GM23338 (cell line): Measurements from ENCODE around the gene ERICH3. TPM values are rescaled to one million over a fixed set of nuclear protein-coding genes. Genes with fewer than 3 reads are reported as not detected.

Experiments used
- ATAC-seq: fragments of 200-7000 bp; cut with Tn5 transposase; 3 replicates; pipeline ENCODE4 v1.9.1; 2020
- DNase-seq: peaks from one replicate; pipeline ENCODE4 v3.0.0-alpha.2; 2015; ENCODE audit warnings: low spot score
- H2AFZ ChIP-seq: fragments of 200-600 bp; sonication (generic); 2 replicates; pipeline ENCODE4 v1.8.0; 2016; ENCODE audit warnings: antibody characterized with exemption, mild to moderate bottlenecking, moderate library complexity
- H3F3A ChIP-seq: fragments of 200-600 bp; sonication (generic); replicated peaks from 2 replicates; pipeline ENCODE4 v1.8.0; 2017; ENCODE audit warnings: antibody characterized with exemption, mixed run types, low read depth
- H3K27ac ChIP-seq: fragments of 200-600 bp; sonication (generic); 2 replicates; pipeline ENCODE4 v1.6.1; 2016; ENCODE audit warnings: low read depth
- H3K27me3 ChIP-seq: fragments of 200-600 bp; sonication (generic); 2 replicates; pipeline ENCODE4 v1.8.0; 2016; ENCODE audit warnings: mild to moderate bottlenecking, mixed run types, moderate library complexity; ENCODE audit not compliant: insufficient read depth
- H3K36me3 ChIP-seq: fragments of 200-600 bp; sonication (generic); 2 replicates; pipeline ENCODE4 v1.8.0; 2016; ENCODE audit warnings: mild to moderate bottlenecking; ENCODE audit not compliant: insufficient read depth
- H3K4me1 ChIP-seq: fragments of 200-600 bp; sonication (generic); 2 replicates; pipeline ENCODE4 v1.8.0; 2016; ENCODE audit warnings: mild to moderate bottlenecking, moderate library complexity; ENCODE audit not compliant: insufficient read depth
- H3K4me2 ChIP-seq: fragments of 200-600 bp; sonication (generic); 2 replicates; pipeline ENCODE4 v1.7.1; 2017; ENCODE audit warnings: mixed run types
- H3K4me3 ChIP-seq: fragments of 200-600 bp; sonication (generic); 2 replicates; pipeline ENCODE4 v1.6.1; 2016; ENCODE audit warnings: mixed run types
- H3K79me2 ChIP-seq: fragments of 200-600 bp; sonication (generic); replicated peaks from 2 replicates; pipeline ENCODE4 v1.8.0; 2017; ENCODE audit warnings: mild to moderate bottlenecking; ENCODE audit not compliant: insufficient read depth
- H3K9me2 ChIP-seq: fragments of 200-600 bp; sonication (generic); 2 replicates; pipeline ENCODE4 v1.8.0; 2017; ENCODE audit not compliant: insufficient read depth
- H4K20me1 ChIP-seq: fragments of 200-600 bp; sonication (generic); replicated peaks from 2 replicates; pipeline ENCODE4 v1.8.0; 2017; ENCODE audit warnings: mild to moderate bottlenecking; ENCODE audit not compliant: insufficient read depth
- H3K27ac Mint-ChIP-seq: 2 replicates; pipeline ENCODE4 v1.8.0; 2020; ENCODE audit warnings: inconsistent platforms, mild to moderate bottlenecking, moderate library complexity, mixed read lengths
- H3K27me3 Mint-ChIP-seq: 3 replicates; pipeline ENCODE4 v1.8.0; 2022; ENCODE audit warnings: low read depth, mild to moderate bottlenecking, moderate library complexity, mixed read lengths, inconsistent platforms; ENCODE audit not compliant: insufficient read depth, poor library complexity
- H3K36me3 Mint-ChIP-seq: 3 replicates; pipeline ENCODE4 v1.8.0; 2021; ENCODE audit warnings: low read depth, mild to moderate bottlenecking, inconsistent platforms, moderate library complexity, mixed read lengths
- H3K4me1 Mint-ChIP-seq: 3 replicates; pipeline ENCODE4 v1.8.0; 2020; ENCODE audit warnings: mild to moderate bottlenecking, inconsistent platforms, mixed read lengths
- H3K4me3 Mint-ChIP-seq: 3 replicates; pipeline ENCODE4 v1.8.0; 2021; ENCODE audit warnings: moderate library complexity, mild to moderate bottlenecking, inconsistent platforms, mixed read lengths
- H3K9me3 Mint-ChIP-seq: 3 replicates; pipeline ENCODE4 v1.8.0; 2020; ENCODE audit warnings: moderate library complexity, mild to moderate bottlenecking, inconsistent platforms, mixed read lengths
- CREB1 ChIP-seq: fragments of 250-450 bp; sonication (Bioruptor Pico); IDR thresholded peaks from 2 replicates; pipeline ENCODE4 v1.5.0; 2020; ENCODE audit warnings: low read depth, mild to moderate bottlenecking, moderate library complexity
- CTCF ChIP-seq, 2 experiments: fragments of 200-600 bp in 1 of 2; sonication (generic) in 1 of 2; conservative IDR thresholded peaks; 2 replicates each; pipeline versions ENCODE4 v1.5.1 to v1.6.1; 2016 to 2017; ENCODE audit warnings: antibody characterized with exemption in 2 of 2, low read depth in 2 of 2, mild to moderate bottlenecking in 2 of 2, moderate library complexity in 1 of 2
- EZH2 ChIP-seq: fragments of 200-600 bp; sonication (generic); IDR thresholded peaks from one replicate; pipeline ENCODE4 v1.8.0; 2017; ENCODE audit warnings: antibody characterized with exemption, mild to moderate bottlenecking, low read depth; ENCODE audit not compliant: unreplicated experiment
- EZH2phosphoT487 ChIP-seq: fragments of 200-600 bp; sonication (generic); IDR thresholded peaks from one replicate; pipeline ENCODE4 v1.8.1; 2018; ENCODE audit warnings: antibody characterized with exemption; ENCODE audit not compliant: unreplicated experiment
- JUNB ChIP-seq: IDR thresholded peaks from one replicate; pipeline ENCODE4 v1.6.1; 2016; ENCODE audit warnings: antibody characterized with exemption; ENCODE audit not compliant: unreplicated experiment
- NANOG ChIP-seq: IDR thresholded peaks from 2 replicates; pipeline ENCODE4 v1.6.1; 2016; ENCODE audit warnings: antibody characterized with exemption, borderline replicate concordance
- POLR2AphosphoS5 ChIP-seq: IDR thresholded peaks from 2 replicates; pipeline ENCODE4 v1.6.1; 2016; ENCODE audit warnings: antibody characterized with exemption, low read depth
- STAT1 ChIP-seq: IDR thresholded peaks from one replicate; pipeline ENCODE4 v1.6.1; 2016; ENCODE audit warnings: antibody characterized with exemption; ENCODE audit not compliant: unreplicated experiment
- ZNF114 ChIP-seq: fragments of 250-450 bp; sonication (Bioruptor Pico); IDR thresholded peaks from 2 replicates; pipeline ENCODE4 v1.5.0; 2020; ENCODE audit warnings: mild to moderate bottlenecking, moderate library complexity
- ZNF331 ChIP-seq: fragments of 250-450 bp; sonication (Bioruptor Pico); IDR thresholded peaks from 2 replicates; pipeline ENCODE4 v1.5.0; 2020; ENCODE audit warnings: low read depth, mild to moderate bottlenecking, moderate library complexity
- polyA plus RNA-seq: library from polyadenylated mRNA; unstranded; fragments of >200 nt; fragmentation: Nextera tagmentation; extraction: Ambion mirVana; gene quantifications from 2 replicates; pipeline ENCODE4 v1.2.1, GENCODE V29; 2016
- total RNA-seq: library from RNA; depleted of rRNA; stranded (reverse); fragments of >200 nt; shearing (Covaris generic); gene quantifications from 2 replicates; pipeline ENCODE4 v1.2.3, GENCODE V29; 2014
- TF ChIP-seq, protein P1 (sequence below): IDR thresholded peaks from one replicate; pipeline ENCODE4 v1.6.1; 2018; ENCODE audit warnings: antibody characterized with exemption; ENCODE audit not compliant: unreplicated experiment
- TF ChIP-seq, protein P2 (sequence below): IDR thresholded peaks from 2 replicates; pipeline ENCODE4 v1.6.1; 2016; ENCODE audit warnings: antibody characterized with exemption

The ERICH3 gene
- total and polyA plus RNA-seq, 2 experiments from 2014 or later: not detected

GRCh38 chr1:74641161-74641560, 32.4 kb downstream of the ERICH3 start (continued):
- no peak for TF ChIP-seq CTCF (conservative IDR thresholded peaks at IDR 0.05; ENCODE audit: low read depth in 2 of 2)
- TF ChIP-seq ZNF331 (CRISPR knock-in tag): no peak
- TF ChIP-seq JUNB: no peak
- TF ChIP-seq CREB1 (CRISPR knock-in tag): no peak
- TF ChIP-seq EZH2phosphoT487: no peak
- no peak for TF ChIP-seq POLR2AphosphoS5
- TF ChIP-seq, protein P1, sequence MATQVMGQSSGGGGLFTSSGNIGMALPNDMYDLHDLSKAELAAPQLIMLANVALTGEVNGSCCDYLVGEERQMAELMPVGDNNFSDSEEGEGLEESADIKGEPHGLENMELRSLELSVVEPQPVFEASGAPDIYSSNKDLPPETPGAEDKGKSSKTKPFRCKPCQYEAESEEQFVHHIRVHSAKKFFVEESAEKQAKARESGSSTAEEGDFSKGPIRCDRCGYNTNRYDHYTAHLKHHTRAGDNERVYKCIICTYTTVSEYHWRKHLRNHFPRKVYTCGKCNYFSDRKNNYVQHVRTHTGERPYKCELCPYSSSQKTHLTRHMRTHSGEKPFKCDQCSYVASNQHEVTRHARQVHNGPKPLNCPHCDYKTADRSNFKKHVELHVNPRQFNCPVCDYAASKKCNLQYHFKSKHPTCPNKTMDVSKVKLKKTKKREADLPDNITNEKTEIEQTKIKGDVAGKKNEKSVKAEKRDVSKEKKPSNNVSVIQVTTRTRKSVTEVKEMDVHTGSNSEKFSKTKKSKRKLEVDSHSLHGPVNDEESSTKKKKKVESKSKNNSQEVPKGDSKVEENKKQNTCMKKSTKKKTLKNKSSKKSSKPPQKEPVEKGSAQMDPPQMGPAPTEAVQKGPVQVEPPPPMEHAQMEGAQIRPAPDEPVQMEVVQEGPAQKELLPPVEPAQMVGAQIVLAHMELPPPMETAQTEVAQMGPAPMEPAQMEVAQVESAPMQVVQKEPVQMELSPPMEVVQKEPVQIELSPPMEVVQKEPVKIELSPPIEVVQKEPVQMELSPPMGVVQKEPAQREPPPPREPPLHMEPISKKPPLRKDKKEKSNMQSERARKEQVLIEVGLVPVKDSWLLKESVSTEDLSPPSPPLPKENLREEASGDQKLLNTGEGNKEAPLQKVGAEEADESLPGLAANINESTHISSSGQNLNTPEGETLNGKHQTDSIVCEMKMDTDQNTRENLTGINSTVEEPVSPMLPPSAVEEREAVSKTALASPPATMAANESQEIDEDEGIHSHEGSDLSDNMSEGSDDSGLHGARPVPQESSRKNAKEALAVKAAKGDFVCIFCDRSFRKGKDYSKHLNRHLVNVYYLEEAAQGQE: no peak
- TF ChIP-seq, protein P2, sequence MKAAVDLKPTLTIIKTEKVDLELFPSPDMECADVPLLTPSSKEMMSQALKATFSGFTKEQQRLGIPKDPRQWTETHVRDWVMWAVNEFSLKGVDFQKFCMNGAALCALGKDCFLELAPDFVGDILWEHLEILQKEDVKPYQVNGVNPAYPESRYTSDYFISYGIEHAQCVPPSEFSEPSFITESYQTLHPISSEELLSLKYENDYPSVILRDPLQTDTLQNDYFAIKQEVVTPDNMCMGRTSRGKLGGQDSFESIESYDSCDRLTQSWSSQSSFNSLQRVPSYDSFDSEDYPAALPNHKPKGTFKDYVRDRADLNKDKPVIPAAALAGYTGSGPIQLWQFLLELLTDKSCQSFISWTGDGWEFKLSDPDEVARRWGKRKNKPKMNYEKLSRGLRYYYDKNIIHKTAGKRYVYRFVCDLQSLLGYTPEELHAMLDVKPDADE: no peak
- TF ChIP-seq EZH2: no peak
- TF ChIP-seq STAT1: no peak
- no peak for TF ChIP-seq ZNF114

- Histone ChIP-seq H3K27me3 (no peaks in the 10 kb centered on the region), H3K36me3 (no peaks in the 10 kb centered on the region), H3F3A (no peaks in the 10 kb centered on the region), H3K79me2 (no peaks in the 10 kb centered on the region), H4K20me1 (no peaks in the 10 kb centered on the region), H3K4me2 (no peak overlapping the region), H2AFZ (no peak overlapping the region), H3K4me1 (peaks cover 8% of the 10 kb centered on the region), H3K9me2 (no peaks in the 10 kb centered on the region), H3K4me3 (no peak overlapping the region), H3K27ac (no peak overlapping the region)
- no peaks in the 10 kb centered on the region for H3K36me3 Mint-ChIP-seq
- H3K9me3 Mint-ChIP-seq: no peaks in the 10 kb centered on the region; the same call in 2 of the 3 replicates
- no peak; the same call in 2 of the 3 replicates for ATAC-seq
- H3K4me1 Mint-ChIP-seq: peaks cover 14% of the 10 kb centered on the region
- H3K27me3 Mint-ChIP-seq: no peaks in the 10 kb centered on the region
- DNase-seq: peak; percentile 6
- TF ChIP-seq NANOG (no peak), EZH2 (no peak), CREB1 (CRISPR knock-in tag) (no peak), ZNF114 (no peak), POLR2AphosphoS5 (no peak), STAT1 (no peak), ZNF331 (CRISPR knock-in tag) (no peak)
- TF ChIP-seq, protein P1: no peak
- TF ChIP-seq, protein P2: no peak
- no peak overlapping the region for H3K4me3 Mint-ChIP-seq
- no peak overlapping the region for H3K27ac Mint-ChIP-seq
Observed at GRCh38 chr1:74637296-74637695, 36.3 kb downstream of the ERICH3 start.
